Prostate gland (tissue), 2 donors: ENCODE measurements around the gene STEAP1B. TPM values are rescaled to one million over a fixed set of nuclear protein-coding genes. Genes with fewer than 3 reads are reported as not detected.

ENCODE experiments used
- DNase-seq: peaks from one replicate; pipeline ENCODE4 v3.0.0-alpha.2; 2019; ENCODE audit warnings: low spot score
- H3K27ac ChIP-seq, 2 donors: fragments of 200-600 bp; sonication (generic); 2 replicates each; pipeline ENCODE4 v1.5.1; 2017 to 2019
- H3K27me3 ChIP-seq: fragments of 200-600 bp; sonication (generic); replicated peaks from 2 replicates; pipeline ENCODE4 v1.5.1; 2019; ENCODE audit not compliant: insufficient read depth
- H3K36me3 ChIP-seq, 2 donors: fragments of 200-600 bp; sonication (generic); 1 replicate in 1 of 2; 2 replicates in 1 of 2; pipeline versions ENCODE4 v1.5.1 to v1.8.1; 2017 to 2019
- H3K4me1 ChIP-seq: fragments of 200-600 bp; sonication (generic); replicated peaks from 2 replicates; pipeline ENCODE4 v1.5.1; 2019
- H3K4me3 ChIP-seq, 2 donors: fragments of 200-600 bp; sonication (generic); 2 replicates each; pipeline ENCODE4 v1.5.1; 2017 to 2019
- H3K9me3 ChIP-seq: fragments of 200-600 bp; sonication (generic); 2 replicates; pipeline ENCODE4 v1.5.1; 2017
- POLR2A ChIP-seq: fragments of 450-650 bp; IDR thresholded peaks from one replicate; pipeline ENCODE4 v1.6.1; 2016; ENCODE audit warnings: antibody characterized with exemption, mild to moderate bottlenecking
- POLR2AphosphoS5 ChIP-seq: sonication (generic); formaldehyde crosslinking; IDR thresholded peaks from one replicate; pipeline ENCODE4 v1.6.1; 2017; ENCODE audit warnings: antibody characterized with exemption
- WGBS: methylation state at CpG from one replicate; pipeline ENCODE4 v1.1.5; 2018; 5-methylcytosine and 5-hydroxymethylcytosine counted together
- intact Hi-C: fragments of 100-400 bp; cut with DNase I; formaldehyde crosslinking; loops from one replicate; pipeline ENCODE4 v1.14.2; 2022
- total RNA-seq, 2 donors: library from RNA; depleted of rRNA; stranded (reverse); fragments of >200 nt; gene quantifications; one replicate each; pipeline ENCODE4 v1.1.0, GENCODE V29; 2016
- TF ChIP-seq, protein P1 (sequence below), 4 experiments: fragments of 200-600 bp in 2 of 4; fragments of 450-650 bp in 2 of 4; sonication (generic) in 2 of 4; IDR thresholded peaks; 1 replicate in 3 of 4; 2 replicates in 1 of 4; pipeline ENCODE4 v1.5.1; 2016 to 2019; ENCODE audit warnings: antibody characterized with exemption in 4 of 4, mild to moderate bottlenecking in 2 of 4, moderate library complexity in 2 of 4

Gene STEAP1B
- total RNA-seq, 2 donors from 2014 or later, result 6.4 TPM; not detected in 1

DNA sequence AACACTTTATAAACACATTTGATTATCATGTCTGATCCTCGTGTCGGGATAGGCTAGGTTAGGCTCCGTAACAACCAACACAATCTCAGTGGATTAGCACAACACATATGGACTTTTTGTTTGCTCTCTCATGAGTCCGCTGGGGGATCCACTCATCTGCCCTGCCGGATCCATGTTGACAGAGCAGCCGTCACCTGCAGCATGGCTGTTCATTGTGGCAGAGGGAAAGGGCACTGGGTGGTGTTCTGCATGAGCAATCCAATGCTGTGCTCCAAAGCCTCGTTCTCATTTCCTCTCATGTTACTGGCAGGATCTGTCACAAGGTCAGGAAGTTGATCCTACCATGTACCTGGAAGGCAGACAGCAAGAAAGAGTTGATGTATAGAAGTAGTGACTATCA lies 80.5 kb downstream of the STEAP1B start:
- no peak for DNase-seq
- no peaks in the 10 kb centered on the region for H3K9me3 ChIP-seq
- no peak overlapping the region for H3K4me3 ChIP-seq
- intact Hi-C loops, result no loop called here
- TF ChIP-seq POLR2AphosphoS5 (no peak), POLR2A (no peak)
- TF ChIP-seq, protein P1, sequence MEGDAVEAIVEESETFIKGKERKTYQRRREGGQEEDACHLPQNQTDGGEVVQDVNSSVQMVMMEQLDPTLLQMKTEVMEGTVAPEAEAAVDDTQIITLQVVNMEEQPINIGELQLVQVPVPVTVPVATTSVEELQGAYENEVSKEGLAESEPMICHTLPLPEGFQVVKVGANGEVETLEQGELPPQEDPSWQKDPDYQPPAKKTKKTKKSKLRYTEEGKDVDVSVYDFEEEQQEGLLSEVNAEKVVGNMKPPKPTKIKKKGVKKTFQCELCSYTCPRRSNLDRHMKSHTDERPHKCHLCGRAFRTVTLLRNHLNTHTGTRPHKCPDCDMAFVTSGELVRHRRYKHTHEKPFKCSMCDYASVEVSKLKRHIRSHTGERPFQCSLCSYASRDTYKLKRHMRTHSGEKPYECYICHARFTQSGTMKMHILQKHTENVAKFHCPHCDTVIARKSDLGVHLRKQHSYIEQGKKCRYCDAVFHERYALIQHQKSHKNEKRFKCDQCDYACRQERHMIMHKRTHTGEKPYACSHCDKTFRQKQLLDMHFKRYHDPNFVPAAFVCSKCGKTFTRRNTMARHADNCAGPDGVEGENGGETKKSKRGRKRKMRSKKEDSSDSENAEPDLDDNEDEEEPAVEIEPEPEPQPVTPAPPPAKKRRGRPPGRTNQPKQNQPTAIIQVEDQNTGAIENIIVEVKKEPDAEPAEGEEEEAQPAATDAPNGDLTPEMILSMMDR (IDR thresholded peaks at IDR 0.05), result no peak
- H3K4me1 ChIP-seq, result no peaks in the 10 kb centered on the region
- H3K27ac ChIP-seq, result no peak overlapping the region
- 91% methylated on average over 7 of the region's 7 CpGs for WGBS
- no peaks in the 10 kb centered on the region for H3K27me3 ChIP-seq
- H3K36me3 ChIP-seq, result no peaks in the 10 kb centered on the region

DNA sequence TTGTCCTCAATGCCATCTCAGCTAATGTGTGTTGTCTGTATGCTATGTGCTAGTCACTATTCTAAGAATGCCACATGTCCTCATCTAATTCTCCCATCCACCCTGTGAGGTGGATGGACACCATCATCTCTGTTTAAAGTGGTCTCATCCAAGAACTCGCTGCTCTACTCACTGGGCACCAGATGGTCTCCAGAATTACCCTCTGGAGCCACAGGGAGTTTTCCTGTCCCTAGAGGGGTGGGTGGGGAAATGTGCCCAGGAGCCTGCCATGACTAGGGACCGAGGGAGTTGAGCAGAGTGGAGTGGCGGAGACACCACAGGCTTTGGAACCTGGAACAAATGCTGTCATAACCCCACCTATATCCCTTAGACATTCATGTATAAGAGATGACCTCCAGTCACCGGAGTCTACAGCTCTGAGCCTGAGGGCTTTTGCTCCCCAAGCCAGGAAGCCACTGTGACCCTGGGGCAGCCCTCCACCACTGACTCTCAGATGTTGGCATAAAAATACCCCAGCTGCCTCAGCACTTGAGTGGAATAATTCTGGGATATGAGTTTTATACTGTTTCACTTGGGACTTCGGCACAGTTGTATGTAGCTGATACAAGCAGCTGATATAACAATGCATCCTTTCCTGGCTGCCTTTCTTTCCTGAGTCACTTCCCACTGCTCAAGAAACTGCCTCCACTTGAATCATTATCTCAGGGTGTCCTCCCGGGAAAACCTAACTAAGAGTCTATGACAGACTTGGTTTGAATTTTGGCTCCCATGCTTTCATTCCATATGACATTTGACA lies 81.5 kb downstream of the STEAP1B start:
- no peak for DNase-seq
- H3K36me3 ChIP-seq, result no peaks in the 10 kb centered on the region
- TF ChIP-seq POLR2A (no peak), POLR2AphosphoS5 (no peak)
- TF ChIP-seq, protein P1 (IDR thresholded peaks at IDR 0.05), result no peak

DNA sequence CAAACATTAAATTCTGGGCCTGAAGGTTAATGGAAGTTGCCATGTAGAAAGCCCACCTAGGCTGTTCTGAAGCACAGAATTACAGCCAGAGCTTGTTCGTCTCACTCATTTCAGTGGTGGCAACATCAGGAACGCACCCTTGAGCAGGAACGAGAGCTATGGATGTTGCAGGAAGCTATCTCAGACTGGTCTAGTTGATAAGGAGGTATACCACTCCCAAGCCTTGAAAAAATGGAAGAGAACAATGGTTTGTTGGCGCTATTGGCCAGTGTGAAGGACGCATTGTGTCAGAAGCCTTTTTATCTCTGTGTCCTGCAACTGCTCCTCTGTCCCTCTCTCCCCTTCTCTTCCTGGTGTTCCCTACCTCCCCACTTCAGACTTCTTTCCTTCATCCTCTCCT lies 82.1 kb downstream of the STEAP1B start:
- Histone ChIP-seq H3K4me3 (no peak overlapping the region), H3K9me3 (no peaks in the 10 kb centered on the region), H3K27me3 (no peaks in the 10 kb centered on the region), H3K36me3 (no peaks in the 10 kb centered on the region), H3K4me1 (no peaks in the 10 kb centered on the region), H3K27ac (no peak overlapping the region)
- intact Hi-C loops, result no loop called here
- no peak for TF ChIP-seq POLR2A
- TF ChIP-seq, protein P1 (IDR thresholded peaks at IDR 0.05), result no peak
- no peak for TF ChIP-seq POLR2AphosphoS5
- 88% methylated on average over 5 of the region's 5 CpGs for WGBS
- DNase-seq, result no peak

More for the DNA sequence above, 81.5 kb downstream of the STEAP1B start:
- no peak overlapping the region for H3K27ac ChIP-seq
- 97% methylated on average over 6 of the region's 6 CpGs for WGBS
- H3K27me3 ChIP-seq, result no peaks in the 10 kb centered on the region
- intact Hi-C loops, result no loop called here
- H3K4me1 ChIP-seq, result no peaks in the 10 kb centered on the region
- H3K9me3 ChIP-seq, result no peaks in the 10 kb centered on the region
- H3K4me3 ChIP-seq, result no peak overlapping the region

DNA sequence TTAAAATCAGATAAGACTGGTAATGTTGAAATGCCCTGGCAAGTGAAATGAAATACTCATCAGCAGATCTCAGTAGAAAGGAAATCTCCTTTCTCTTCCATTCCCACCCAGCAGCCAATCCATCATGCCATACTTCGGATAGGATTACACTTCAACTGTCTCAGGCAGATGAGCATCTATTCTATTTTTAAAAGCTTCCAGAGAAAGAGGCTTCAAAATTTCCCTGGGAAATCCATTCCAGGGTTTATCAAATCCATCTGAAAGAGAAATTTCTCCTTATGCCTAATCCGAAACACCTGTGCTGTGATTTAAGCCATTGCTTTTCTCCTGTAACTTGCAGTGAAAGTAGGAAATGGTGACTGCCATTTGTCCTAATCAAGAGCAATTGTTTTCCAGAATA lies 82.6 kb downstream of the STEAP1B start:
- Histone ChIP-seq H3K36me3 (no peaks in the 10 kb centered on the region), H3K27me3 (no peaks in the 10 kb centered on the region), H3K4me1 (no peaks in the 10 kb centered on the region), H3K27ac (no peak overlapping the region), H3K4me3 (no peak overlapping the region), H3K9me3 (no peaks in the 10 kb centered on the region)
- no peak for TF ChIP-seq POLR2A
- TF ChIP-seq POLR2AphosphoS5, result no peak
- TF ChIP-seq, protein P1 (IDR thresholded peaks at IDR 0.05), result no peak
- WGBS, result 80% methylated on average over 2 of the region's 2 CpGs
- no peak for DNase-seq
- intact Hi-C loops, result no loop called here

DNA sequence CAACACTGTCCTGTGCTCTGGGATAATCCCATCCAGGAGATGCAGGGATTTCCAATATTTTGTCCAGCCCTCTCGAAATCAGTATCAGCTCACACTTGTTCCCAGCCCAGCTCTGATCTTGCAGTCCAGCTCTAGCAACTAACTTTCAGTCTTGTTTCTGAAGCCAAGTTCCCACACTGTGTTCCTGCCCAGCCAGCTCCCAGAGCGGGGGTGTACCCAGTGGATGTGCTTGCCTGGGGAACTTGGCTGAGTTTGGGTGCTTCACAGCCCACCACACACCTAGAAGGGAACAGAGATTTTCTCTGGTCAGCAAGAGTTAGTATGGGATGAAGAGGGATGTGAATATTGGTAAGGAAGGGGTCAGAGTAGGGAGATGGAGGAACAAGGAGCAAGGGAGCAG lies 85.6 kb downstream of the STEAP1B start:
- 81% methylated on average over 2 of the region's 2 CpGs for WGBS
- Histone ChIP-seq H3K9me3 (no peaks in the 10 kb centered on the region), H3K27ac (no peak overlapping the region), H3K36me3 (no peaks in the 10 kb centered on the region), H3K27me3 (no peaks in the 10 kb centered on the region), H3K4me3 (no peak overlapping the region), H3K4me1 (no peaks in the 10 kb centered on the region)
- intact Hi-C loops, result no loop called here
- DNase-seq, result no peak
- TF ChIP-seq, protein P1 (IDR thresholded peaks at IDR 0.05), result no peak
- TF ChIP-seq POLR2A, result no peak
- TF ChIP-seq POLR2AphosphoS5, result no peak
